Muscle layer of colon (tissue), 2 donors: ENCODE results near the gene NFYC.
A peak's percentile ranks its signal among the peaks of the same experiment; 100 is the strongest.
"Not testable (repeated sequence)": the region's sequence is repeated elsewhere in the genome, so short reads cannot be mapped to it uniquely, and the experiment has no call there.

Experiments used
- H3K27ac ChIP-seq: one replicate; pipeline ENCODE4 v1.7.0; 2013; ENCODE audit warnings: low read depth, mild to moderate bottlenecking, low read length, moderate library complexity
- H3K27me3 ChIP-seq, 2 donors: one replicate each; pipeline ENCODE4 v1.7.0; 2013; ENCODE audit warnings: low read length in 2 of 2, mild to moderate bottlenecking in 2 of 2; ENCODE audit not compliant: insufficient read depth in 2 of 2, control insufficient read depth in 1 of 2
- H3K36me3 ChIP-seq: one replicate; pipeline ENCODE4 v1.7.0; 2013; ENCODE audit warnings: mild to moderate bottlenecking, low read length; ENCODE audit not compliant: insufficient read depth
- H3K4me1 ChIP-seq: one replicate; pipeline ENCODE4 v1.7.0; 2013; ENCODE audit warnings: mild to moderate bottlenecking, low read length; ENCODE audit not compliant: insufficient read depth
- H3K4me3 ChIP-seq, 2 donors: one replicate each; pipeline ENCODE4 v1.7.0; 2013; ENCODE audit warnings: low read length in 2 of 2, low read depth in 1 of 2, mild to moderate bottlenecking in 1 of 2, moderate library complexity in 1 of 2
- H3K9ac ChIP-seq: one replicate; pipeline ENCODE4 v1.7.0; 2013; ENCODE audit warnings: low read length
- H3K9me3 ChIP-seq: one replicate; pipeline ENCODE4 v1.7.0; 2013; ENCODE audit warnings: mild to moderate bottlenecking, low read length
- donor health status: abdominal sarcoma.
- donor health status: Adenocarcinoma of cecum.

The NFYC gene

DNA sequence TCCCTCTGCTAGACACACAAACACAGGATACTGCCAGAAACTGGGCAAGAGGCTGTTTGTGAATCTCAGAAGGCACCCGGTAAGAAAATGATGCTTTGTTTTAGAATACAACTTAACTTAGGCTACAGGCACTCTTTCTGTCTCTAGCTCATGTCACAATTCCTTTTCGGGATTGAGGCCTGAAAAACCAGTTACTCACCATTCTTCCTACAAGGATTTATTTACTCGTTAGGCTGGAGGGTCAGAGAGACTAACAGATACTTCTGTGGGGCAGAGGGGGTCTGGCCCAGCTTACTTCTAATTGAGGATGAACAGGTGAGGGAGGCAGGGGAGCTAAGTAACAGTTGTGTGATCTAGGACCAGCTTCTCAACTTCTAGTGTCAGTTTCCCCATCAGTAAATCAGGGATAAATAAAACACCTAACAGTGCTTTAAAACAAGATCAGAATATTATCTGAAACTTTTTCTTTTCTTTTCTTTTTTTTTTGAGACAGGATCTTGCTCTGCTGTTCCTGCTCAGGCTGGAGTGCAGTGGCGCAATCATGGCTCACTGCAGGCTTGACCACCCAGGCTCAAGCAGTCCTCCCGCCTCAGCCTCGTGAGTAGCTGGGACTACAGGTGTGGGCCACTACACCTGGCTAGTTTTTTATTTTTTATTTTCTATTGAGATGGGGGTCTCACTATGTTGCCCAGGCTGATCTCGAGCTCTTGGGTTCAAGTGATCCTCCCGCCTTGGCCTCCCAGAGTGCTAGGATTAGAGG is 31.9 kb downstream of the NFYC start:
- H3K9me3 ChIP-seq: no peaks in the 10 kb centered on the region
- H3K4me3 ChIP-seq: no peak overlapping the region
- H3K9ac ChIP-seq: no peak overlapping the region
- H3K27me3 ChIP-seq: no peaks in the 10 kb centered on the region
- H3K36me3 ChIP-seq: no peaks in the 10 kb centered on the region
- H3K4me1 ChIP-seq: peaks cover 47% of the 10 kb centered on the region
- H3K27ac ChIP-seq: peak overlapping the region; percentile 48

DNA sequence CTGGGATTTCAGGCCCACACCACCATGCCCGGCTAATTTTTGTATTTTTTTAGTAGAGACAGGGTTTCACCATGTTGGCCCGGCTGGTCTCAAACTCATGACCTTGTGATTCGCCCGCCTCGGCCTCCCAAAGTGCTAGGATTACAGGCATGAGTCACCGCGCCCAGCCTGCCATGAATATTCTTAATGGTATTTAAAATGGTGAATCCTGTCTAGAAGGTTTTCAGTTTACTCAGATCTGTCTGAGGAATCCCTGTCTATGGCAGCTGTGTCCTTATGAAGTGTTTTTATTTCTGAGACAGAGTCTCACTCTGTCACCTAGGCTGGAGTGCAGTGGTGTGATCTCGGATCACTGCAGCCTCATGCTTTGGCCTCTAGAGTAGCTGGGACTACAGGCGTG is 36.2 kb downstream of the NFYC start:
- not testable (repeated sequence) for H3K9ac ChIP-seq, H3K27ac ChIP-seq, H3K4me3 ChIP-seq, H3K27me3 ChIP-seq, H3K36me3 ChIP-seq, H3K9me3 ChIP-seq
- H3K4me1 ChIP-seq: peaks cover 36% of the 10 kb centered on the region

GRCh38 chr1:40729316-40729862 is 37.9 kb downstream of the NFYC start:
- H3K36me3 ChIP-seq, H3K4me3 ChIP-seq, H3K9me3 ChIP-seq, H3K9ac ChIP-seq, H3K27me3 ChIP-seq, H3K27ac ChIP-seq: not testable (repeated sequence)
- peaks cover 33% of the 10 kb centered on the region for H3K4me1 ChIP-seq

DNA sequence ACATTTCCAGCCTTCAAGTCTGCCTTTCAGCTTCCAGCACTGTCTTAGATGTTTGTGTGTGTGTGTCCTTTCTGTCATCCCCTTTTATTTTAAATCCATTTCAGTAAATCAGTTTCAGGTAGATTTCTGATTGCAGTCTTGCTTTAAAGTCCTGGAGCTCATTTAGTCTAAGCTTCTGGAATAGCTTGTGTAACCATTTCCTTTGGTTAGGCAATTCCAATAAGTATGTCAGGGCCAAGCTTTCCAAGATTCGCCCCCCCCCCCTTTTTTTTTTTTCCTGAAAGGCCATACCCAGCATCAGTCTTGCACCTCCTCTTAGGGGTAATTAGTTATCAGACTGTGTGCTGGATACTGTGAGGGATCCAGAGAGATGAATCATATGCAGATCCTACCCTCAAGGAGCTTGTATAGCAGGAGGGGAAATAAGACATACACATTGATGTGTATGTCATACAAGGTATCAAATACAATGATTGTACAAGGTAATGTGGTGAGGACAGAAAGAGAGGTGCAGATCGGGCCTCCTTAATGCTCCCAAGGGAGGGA is 41.3 kb downstream of the NFYC start:
- H3K4me3 ChIP-seq: no peak overlapping the region
- H3K27ac ChIP-seq: no peak overlapping the region
- no peaks in the 10 kb centered on the region for H3K36me3 ChIP-seq
- no peak overlapping the region for H3K9ac ChIP-seq
- H3K27me3 ChIP-seq: no peaks in the 10 kb centered on the region
- no peaks in the 10 kb centered on the region for H3K9me3 ChIP-seq
- H3K4me1 ChIP-seq: peaks cover 45% of the 10 kb centered on the region

GRCh38 chr1:40734882-40735628 is 43.6 kb downstream of the NFYC start:
- peaks cover 47% of the 10 kb centered on the region for H3K4me1 ChIP-seq
- no peaks in the 10 kb centered on the region for H3K9me3 ChIP-seq
- H3K27me3 ChIP-seq: no peaks in the 10 kb centered on the region
- no peak overlapping the region for H3K4me3 ChIP-seq
- peaks cover 10% of the 10 kb centered on the region for H3K36me3 ChIP-seq
- peak overlapping the region; percentile 37 for H3K27ac ChIP-seq
- no peak overlapping the region for H3K9ac ChIP-seq

DNA sequence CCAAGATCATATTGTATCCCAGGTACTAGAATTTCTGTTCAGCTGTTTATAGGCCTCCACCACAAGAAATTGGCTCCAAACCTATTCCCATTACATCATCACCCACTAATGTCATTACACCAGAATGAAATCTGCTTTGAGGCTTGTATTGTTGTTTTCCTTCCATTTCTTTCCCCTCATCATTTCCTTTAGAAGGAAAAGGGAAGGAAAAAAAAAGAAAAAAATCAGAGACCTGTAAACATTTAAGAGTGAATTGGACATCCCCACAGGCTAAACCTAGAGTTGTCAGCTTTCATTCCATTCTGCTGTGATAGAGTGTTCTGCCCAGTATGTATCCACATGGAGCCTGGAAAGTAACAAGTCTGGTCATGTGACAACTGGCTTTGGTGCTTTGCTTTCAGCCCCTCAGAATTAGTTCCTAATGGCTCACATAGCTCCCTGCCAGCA is 44.6 kb downstream of the NFYC start:
- Histone ChIP-seq H3K27me3 (no peaks in the 10 kb centered on the region), H3K36me3 (peaks cover 10% of the 10 kb centered on the region), H3K9ac (no peak overlapping the region), H3K4me3 (no peak overlapping the region), H3K9me3 (no peaks in the 10 kb centered on the region), H3K4me1 (peaks cover 57% of the 10 kb centered on the region), H3K27ac (peak overlapping the region; percentile 14)

DNA sequence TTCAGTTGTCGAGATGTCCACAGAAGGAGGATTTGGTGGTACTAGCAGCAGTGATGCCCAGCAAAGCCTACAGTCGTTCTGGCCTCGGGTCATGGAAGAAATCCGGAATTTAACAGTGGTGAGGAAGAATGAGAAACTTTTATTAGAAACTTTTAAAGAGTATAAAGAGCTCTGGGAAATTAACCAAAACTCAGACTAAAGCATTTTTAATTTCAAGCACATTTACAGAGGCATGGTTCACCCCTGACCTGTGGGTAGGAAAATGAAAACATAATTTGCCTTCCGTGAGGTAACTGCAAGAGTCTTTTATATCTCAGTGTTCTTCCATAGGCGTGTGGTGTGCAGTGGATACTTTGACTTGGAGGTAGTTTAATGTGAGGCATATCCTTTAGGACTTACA is 47.3 kb downstream of the NFYC start:
- Histone ChIP-seq H3K9me3 (no peaks in the 10 kb centered on the region), H3K9ac (no peak overlapping the region), H3K27ac (no peak overlapping the region), H3K4me3 (no peak overlapping the region), H3K4me1 (peaks cover 45% of the 10 kb centered on the region), H3K27me3 (no peaks in the 10 kb centered on the region), H3K36me3 (peaks cover 25% of the 10 kb centered on the region)

DNA sequence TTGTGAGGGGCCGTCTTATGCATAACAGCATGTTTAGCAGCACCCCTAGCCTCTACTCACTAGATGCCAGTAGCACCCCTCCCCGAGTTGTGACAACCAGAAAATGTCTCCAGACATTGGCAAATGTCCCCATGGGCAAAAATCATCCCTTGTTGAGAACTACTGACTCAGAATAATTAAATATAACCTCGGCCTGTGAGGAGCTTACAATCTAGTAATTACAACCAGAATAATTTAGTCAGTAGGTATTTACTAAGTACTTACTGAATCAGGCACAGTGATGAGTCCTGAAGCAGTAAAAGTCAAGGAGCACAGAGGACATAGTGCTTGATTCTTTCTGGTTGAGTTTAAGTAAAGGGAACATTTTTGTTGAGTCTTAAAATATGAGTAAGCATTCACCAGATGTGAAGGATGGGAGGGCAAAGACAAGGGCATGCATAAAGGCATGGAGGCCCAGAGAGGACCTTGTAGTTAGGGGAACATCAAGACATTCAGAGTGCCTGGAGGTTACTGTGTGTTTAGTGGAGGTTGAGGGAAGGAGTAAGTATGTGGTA is 48.0 kb downstream of the NFYC start:
- H3K36me3 ChIP-seq: peaks cover 25% of the 10 kb centered on the region
- no peak overlapping the region for H3K4me3 ChIP-seq

GRCh38 chr1:40740039-40740996 is 48.8 kb downstream of the NFYC start:
- Histone ChIP-seq H3K9me3 (no peaks in the 10 kb centered on the region), H3K9ac (no peak overlapping the region), H3K4me1 (peaks cover 39% of the 10 kb centered on the region), H3K36me3 (peaks cover 25% of the 10 kb centered on the region), H3K27ac (no peak overlapping the region), H3K4me3 (peak overlapping the region in 1 of 2 donors; percentile 21), H3K27me3 (no peaks in the 10 kb centered on the region)

More for the DNA sequence above, 48.0 kb downstream of the NFYC start:
- no peaks in the 10 kb centered on the region for H3K9me3 ChIP-seq
- no peaks in the 10 kb centered on the region for H3K27me3 ChIP-seq
- H3K9ac ChIP-seq: no peak overlapping the region
- H3K4me1 ChIP-seq: peaks cover 44% of the 10 kb centered on the region
- H3K27ac ChIP-seq: no peak overlapping the region

- Histone ChIP-seq H3K9ac (no peak overlapping the region), H3K27me3 (no peaks in the 10 kb centered on the region), H3K4me3 (no peak overlapping the region), H3K36me3 (peaks cover 25% of the 10 kb centered on the region), H3K27ac (no peak overlapping the region), H3K4me1 (peaks cover 39% of the 10 kb centered on the region), H3K9me3 (no peaks in the 10 kb centered on the region)
Measured at GRCh38 chr1:40740997-40741736, 49.7 kb downstream of the NFYC start.
